Activated CD8-positive, alpha-beta memory T cell treated with anti-CD3 and anti-CD28 coated beads for 24 hours (primary cell): ENCODE results near the gene MACROD2.

ENCODE experiments used
- DNase-seq: peaks from one replicate; pipeline ENCODE4 v3.0.0-alpha.2; 2020

Gene MACROD2

DNA sequence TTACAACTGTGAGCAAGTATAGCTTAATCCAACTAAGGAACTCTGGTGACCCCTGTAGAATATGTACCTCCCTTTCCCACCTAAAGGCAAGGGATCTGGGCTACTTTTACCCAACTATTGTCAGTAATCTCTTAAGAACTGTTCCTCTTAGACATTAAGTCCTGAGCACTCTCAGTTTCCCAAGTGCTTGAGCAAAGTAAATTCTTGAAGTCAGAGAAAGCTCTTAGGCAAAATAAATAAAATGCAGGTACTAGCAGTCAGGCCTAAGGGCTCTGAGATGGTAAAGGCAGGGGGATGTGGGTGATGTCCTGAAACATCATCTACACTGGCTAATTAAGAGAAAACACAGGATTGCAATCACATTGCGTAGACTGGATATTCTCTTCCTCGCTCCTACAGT, 788.5 kb downstream of the MACROD2 start:
- DNase-seq = no peak

DNA sequence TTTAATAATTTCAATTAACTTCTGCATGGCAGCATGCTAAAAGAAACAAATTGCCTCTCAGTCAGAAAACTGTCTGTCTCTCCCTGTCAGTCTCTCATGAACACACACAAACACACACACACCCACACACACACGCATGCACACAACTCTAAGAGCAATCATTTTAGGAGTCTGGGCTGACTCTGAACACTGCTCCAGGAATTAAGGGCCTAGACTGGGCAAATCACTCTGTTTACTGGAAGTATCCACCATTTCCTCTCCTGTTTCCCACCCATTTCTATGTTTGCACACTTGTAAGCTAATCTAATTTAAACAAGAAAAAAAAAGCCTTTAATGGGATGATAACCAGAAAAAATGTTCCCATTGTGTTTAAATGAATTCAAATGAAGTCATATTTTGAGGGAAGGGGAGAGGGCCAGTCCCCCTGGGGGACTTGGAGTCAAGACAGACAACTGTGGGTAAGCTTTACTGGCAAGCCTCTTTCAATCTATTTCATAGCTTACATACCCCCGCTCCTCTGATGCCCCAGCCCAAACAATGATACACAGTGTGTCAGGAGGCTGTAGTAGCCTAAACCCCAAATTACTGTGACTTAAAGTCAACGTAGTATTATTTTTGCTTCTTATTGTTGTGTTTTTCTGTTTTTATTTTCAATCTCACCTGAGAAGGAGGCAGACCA, 789.9 kb downstream of the MACROD2 start:
- DNase-seq = no peak

- DNase-seq = no peak
These were observed 794.9 kb downstream of the MACROD2 start for GRCh38 chr20:14790190-14790589.

GRCh38 chr20:14790771-14791620, 795.7 kb downstream of the MACROD2 start:
- DNase-seq = no peak

DNA sequence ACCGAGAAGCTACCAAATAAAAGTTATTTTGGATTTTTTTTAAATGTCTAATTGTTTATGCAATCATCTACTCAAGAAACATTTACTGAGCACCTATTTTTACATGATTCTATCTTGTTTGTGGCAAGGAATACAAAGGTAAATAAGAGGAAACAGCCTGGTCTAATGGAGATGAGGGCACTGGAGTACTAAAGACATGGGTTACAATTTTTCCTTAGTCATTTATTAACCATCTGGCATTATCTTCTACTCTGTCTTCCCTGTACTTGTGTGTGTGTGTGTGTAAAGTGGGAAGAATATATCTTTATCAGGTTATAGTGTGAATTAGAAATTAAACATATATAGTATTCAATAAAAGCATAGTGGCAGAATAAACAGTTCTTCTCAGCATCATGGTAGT, 797.6 kb downstream of the MACROD2 start:
- no peak for DNase-seq

DNA sequence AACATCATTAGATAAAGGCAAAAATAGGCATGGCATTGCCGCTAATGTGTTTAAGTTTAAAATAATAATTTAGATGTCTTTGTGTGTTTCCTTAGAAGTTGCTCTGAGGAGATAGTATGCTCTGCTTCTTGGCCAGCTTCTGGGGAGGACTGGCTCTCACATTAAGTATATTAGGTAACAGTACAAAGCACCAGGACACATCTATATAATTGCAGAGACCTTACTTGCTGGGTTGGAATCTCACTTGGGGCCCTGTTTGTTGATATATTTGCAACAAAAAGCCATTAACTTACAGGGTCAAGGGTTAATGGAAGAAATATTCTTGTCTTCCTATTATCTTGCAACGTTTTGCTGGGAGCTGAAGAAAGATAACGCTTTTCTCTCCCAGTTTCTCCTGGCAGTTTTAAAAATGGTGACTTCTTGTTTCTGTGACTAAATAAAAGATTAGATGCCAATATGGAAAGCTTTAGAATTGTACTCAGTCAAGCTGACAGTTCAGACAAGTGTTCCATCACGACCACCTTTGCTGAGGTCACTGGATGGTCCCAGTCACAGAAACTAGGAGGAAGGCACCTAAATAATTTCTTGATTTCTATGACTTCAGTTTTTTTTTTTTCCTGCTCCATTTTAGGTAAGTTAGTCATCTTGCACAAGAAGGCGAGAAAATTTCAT, 804.4 kb downstream of the MACROD2 start:
- no peak for DNase-seq

- DNase-seq = no peak
These were observed 805.5 kb downstream of the MACROD2 start for GRCh38 chr20:14800707-14801425.

GRCh38 chr20:14801591-14802325, 806.4 kb downstream of the MACROD2 start:
- no peak for DNase-seq

DNA sequence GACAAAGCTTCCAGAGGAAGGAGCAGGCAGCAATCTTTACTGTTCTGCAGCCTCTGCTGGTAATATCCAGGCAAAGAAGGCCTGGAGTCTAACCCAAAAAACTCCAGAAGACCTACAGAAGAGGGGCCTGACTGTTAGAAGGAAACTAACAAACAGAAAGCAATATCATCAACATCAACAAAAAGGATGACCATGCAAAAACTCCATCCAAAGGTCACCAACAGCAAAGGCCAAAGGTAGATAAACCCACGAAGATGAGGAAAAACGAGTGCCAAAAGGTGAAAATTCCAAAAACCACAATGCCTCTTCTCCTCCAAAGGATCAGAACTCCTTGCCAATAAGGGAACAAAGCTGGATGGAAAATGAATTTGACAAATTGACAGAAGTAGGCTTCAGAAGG, 811.9 kb downstream of the MACROD2 start:
- DNase-seq = no peak

DNA sequence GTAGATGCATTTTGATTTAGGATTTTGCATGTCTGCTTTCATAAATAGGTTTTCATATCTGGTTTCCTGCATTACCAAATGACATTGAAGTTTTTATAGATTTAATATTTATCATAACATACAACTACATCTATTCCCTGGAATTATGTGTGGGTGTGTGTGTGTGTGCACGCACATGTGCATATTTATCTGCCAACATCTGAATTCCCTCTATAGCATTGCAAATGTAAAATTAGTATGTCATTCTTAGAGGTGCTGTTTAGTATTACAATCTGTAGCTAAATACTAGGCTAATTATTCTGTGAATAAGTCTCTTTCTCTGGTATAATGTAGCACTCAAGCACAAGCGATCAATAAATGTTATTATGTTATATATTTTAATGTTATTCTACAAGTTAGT, 820.0 kb downstream of the MACROD2 start:
- no peak for DNase-seq

- DNase-seq = no peak
These were observed 821.2 kb downstream of the MACROD2 start for GRCh38 chr20:14816471-14816870.

GRCh38 chr20:14817101-14817500, 821.8 kb downstream of the MACROD2 start:
- DNase-seq = no peak

DNA sequence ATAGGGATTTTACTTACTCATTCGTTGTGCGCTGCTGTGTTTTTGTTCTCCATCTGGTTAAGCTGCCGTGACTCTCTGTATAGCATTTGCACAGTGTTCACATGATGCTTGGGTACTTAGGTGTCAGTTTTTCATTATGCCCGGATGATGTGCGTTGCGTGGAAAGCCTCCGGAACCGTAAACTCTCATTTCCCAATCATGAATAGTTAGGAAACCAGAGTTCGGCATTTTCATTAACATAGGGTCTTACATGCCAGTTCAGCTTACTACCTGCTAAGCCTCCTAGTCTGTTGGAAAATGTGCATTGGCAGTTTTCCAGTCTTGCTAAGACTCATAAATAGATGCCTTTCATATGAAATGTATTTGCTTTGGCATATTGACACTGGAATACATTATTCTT, 825.5 kb downstream of the MACROD2 start:
- no peak for DNase-seq

DNA sequence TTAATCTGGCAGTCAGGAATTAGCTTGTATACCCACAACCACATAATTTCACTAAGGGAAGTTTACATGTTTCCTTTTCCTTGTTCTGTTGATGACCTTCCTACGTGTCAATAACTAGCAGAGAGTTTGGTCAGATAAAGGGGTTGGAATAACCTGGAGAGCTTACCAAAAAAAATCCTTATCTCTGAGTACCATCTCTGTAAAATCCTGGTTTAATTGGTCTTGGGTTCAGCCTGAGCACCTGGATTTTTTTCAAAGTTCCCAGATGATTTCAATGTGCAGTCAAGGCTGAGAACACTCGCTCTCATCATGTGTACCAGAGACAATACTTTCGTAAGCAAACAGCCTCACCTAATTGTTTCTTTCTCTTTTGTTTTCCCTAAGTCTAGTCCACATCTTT, 825.9 kb downstream of the MACROD2 start:
- no peak for DNase-seq

GRCh38 chr20:14824996-14825395, 829.7 kb downstream of the MACROD2 start:
- DNase-seq = no peak

- DNase-seq = no peak
These were observed 831.4 kb downstream of the MACROD2 start for GRCh38 chr20:14826543-14827313.

GRCh38 chr20:14828459-14828858, 833.1 kb downstream of the MACROD2 start:
- no peak for DNase-seq

- no peak for DNase-seq
These were observed 834.6 kb downstream of the MACROD2 start for GRCh38 chr20:14829906-14830305.

GRCh38 chr20:14830466-14830865, 835.1 kb downstream of the MACROD2 start:
- no peak for DNase-seq

- DNase-seq = no peak
These were observed 835.6 kb downstream of the MACROD2 start for GRCh38 chr20:14830899-14831298.

DNA sequence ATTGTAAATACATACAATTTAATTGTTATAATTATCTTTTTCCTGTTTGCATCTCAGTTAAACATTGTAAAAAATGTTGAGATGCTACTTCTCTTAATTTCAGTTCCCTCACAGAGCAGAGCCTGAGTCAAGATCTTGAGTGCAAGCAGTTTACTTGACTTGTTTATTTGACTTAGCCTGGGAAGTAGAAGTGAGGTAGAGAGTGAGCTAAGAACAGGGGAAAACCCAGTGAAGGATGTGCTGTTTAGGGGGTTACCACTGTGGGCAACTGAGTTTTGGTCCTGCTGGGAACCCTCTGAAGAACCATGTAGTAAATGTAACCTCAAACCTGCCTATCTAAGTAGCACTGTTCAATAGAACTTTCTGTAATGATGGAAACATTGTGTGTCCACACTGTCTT, 837.3 kb downstream of the MACROD2 start:
- DNase-seq = no peak
